D721Med (cell line): Measurements from ENCODE around the gene ZNF324B.

Source experiments
- DNase-seq: peaks from one replicate; pipeline ENCODE4 v3.0.0; 2011; ENCODE audit warnings: low spot score; ENCODE audit not compliant: insufficient read length
- FAIRE-seq: peaks from 2 replicates; lab custom pipeline; 2011; peaks lifted over from hg19 to GRCh38; lab: Jason Lieb, UNC
- TF ChIP-seq, protein P1 (sequence below): IDR thresholded peaks from 2 replicates; pipeline ENCODE4 v1.5.1; 2012; ENCODE audit warnings: mild to moderate bottlenecking, control low read depth; ENCODE audit not compliant: insufficient read depth; ENCODE audit errors: missing control alignments

Gene ZNF324B

GRCh38 chr19:58500242-58500641, 48.8 kb downstream of the ZNF324B start:
- FAIRE-seq (no peak), DNase-seq (no peak)
- TF ChIP-seq, protein P1, sequence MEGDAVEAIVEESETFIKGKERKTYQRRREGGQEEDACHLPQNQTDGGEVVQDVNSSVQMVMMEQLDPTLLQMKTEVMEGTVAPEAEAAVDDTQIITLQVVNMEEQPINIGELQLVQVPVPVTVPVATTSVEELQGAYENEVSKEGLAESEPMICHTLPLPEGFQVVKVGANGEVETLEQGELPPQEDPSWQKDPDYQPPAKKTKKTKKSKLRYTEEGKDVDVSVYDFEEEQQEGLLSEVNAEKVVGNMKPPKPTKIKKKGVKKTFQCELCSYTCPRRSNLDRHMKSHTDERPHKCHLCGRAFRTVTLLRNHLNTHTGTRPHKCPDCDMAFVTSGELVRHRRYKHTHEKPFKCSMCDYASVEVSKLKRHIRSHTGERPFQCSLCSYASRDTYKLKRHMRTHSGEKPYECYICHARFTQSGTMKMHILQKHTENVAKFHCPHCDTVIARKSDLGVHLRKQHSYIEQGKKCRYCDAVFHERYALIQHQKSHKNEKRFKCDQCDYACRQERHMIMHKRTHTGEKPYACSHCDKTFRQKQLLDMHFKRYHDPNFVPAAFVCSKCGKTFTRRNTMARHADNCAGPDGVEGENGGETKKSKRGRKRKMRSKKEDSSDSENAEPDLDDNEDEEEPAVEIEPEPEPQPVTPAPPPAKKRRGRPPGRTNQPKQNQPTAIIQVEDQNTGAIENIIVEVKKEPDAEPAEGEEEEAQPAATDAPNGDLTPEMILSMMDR, result no peak
